Transverse colon (tissue), 4 donors: ENCODE results near the gene GPR15.

Experiments
- EP300 ChIP-seq: sonication (generic); formaldehyde crosslinking; IDR thresholded peaks from one replicate; pipeline ENCODE4 v1.6.1; 2017; ENCODE audit warnings: antibody characterized with exemption, low read depth
- POLR2A ChIP-seq: fragments of 450-650 bp; IDR thresholded peaks from one replicate; pipeline ENCODE4 v1.6.1; 2016; ENCODE audit warnings: antibody characterized with exemption, mild to moderate bottlenecking, moderate library complexity
- POLR2AphosphoS5 ChIP-seq, 3 donors: sonication (generic); formaldehyde crosslinking; IDR thresholded peaks; one replicate each; pipeline ENCODE4 v1.6.1; 2016; ENCODE audit warnings: antibody characterized with exemption in 3 of 3
- TF ChIP-seq, protein P1 (sequence below), 5 experiments: fragments of 200-600 bp in 3 of 5; fragments of 450-650 bp in 2 of 5; sonication (generic) in 3 of 5; IDR thresholded peaks; 1 replicate in 2 of 5; 2 replicates in 3 of 5; pipeline ENCODE4 v1.5.1; 2016 to 2017; ENCODE audit warnings: antibody characterized with exemption in 5 of 5, inconsistent platforms in 3 of 5, mild to moderate bottlenecking in 2 of 5, moderate library complexity in 1 of 5

DNA sequence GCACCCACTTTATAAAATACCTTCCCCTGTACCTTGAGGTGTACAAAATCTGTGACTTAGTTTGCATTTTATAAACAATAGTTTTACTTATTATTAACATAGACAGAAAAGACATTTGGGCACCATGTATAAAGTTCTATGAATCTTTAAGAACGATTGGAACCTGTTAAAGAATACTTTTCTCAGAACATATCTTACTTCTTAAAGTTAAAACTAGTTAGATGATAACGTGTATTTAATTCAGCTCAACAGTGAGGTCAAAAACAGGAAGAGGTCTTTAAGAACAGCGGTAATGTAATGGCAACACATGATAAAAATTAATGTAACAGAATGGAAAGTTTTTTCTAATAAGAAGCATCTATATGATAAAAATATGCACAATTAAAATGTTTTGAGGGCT, 36.6 kb downstream of the GPR15 start:
- TF ChIP-seq, protein P1, sequence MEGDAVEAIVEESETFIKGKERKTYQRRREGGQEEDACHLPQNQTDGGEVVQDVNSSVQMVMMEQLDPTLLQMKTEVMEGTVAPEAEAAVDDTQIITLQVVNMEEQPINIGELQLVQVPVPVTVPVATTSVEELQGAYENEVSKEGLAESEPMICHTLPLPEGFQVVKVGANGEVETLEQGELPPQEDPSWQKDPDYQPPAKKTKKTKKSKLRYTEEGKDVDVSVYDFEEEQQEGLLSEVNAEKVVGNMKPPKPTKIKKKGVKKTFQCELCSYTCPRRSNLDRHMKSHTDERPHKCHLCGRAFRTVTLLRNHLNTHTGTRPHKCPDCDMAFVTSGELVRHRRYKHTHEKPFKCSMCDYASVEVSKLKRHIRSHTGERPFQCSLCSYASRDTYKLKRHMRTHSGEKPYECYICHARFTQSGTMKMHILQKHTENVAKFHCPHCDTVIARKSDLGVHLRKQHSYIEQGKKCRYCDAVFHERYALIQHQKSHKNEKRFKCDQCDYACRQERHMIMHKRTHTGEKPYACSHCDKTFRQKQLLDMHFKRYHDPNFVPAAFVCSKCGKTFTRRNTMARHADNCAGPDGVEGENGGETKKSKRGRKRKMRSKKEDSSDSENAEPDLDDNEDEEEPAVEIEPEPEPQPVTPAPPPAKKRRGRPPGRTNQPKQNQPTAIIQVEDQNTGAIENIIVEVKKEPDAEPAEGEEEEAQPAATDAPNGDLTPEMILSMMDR (IDR thresholded peaks at IDR 0.05): no peak
- TF ChIP-seq POLR2A (no peak), POLR2AphosphoS5 (IDR thresholded peaks at IDR 0.05) (no peak), EP300 (no peak)
